ENCODE measurements around the gene PPIL1.

DNA sequence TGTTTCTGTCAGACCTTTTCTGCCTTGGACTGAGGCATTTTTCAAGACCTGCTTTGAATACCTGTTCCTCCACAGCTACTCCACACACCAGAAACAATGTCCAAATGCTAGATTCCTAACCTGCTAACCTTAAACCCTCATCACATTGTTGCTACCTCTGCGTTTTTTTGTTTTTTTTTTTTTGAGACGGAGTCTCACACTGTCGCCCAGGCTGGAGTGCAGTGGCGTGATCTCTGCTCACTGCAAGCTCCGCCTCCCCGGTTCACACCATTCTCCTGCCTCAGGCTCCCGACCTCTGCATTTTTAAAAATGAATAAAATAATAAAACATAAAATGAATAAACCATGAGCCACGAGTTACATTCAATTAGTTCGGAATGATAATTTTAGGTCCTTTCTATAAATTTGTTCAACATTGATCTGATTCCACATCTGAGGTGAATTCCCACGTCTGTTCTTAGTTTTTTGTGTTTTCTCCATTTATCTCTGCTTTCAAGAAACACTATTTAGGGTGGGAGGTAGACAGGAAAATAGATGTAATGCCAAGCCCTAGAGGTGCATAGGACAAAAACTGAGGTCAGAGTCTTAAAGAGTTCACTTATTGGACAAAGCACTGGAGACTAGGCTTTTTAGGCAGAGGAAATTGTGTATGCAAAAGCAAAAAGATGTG is 12.5 kb upstream of the PPIL1 start:
- TF ChIP-seq EP300 (IDR thresholded peaks at IDR 0.05) (no peak), POLR2A (IDR thresholded peaks at IDR 0.05) (no peak), POLR2AphosphoS5 (IDR thresholded peaks at IDR 0.05) (no peak)
- TF ChIP-seq, protein P1, sequence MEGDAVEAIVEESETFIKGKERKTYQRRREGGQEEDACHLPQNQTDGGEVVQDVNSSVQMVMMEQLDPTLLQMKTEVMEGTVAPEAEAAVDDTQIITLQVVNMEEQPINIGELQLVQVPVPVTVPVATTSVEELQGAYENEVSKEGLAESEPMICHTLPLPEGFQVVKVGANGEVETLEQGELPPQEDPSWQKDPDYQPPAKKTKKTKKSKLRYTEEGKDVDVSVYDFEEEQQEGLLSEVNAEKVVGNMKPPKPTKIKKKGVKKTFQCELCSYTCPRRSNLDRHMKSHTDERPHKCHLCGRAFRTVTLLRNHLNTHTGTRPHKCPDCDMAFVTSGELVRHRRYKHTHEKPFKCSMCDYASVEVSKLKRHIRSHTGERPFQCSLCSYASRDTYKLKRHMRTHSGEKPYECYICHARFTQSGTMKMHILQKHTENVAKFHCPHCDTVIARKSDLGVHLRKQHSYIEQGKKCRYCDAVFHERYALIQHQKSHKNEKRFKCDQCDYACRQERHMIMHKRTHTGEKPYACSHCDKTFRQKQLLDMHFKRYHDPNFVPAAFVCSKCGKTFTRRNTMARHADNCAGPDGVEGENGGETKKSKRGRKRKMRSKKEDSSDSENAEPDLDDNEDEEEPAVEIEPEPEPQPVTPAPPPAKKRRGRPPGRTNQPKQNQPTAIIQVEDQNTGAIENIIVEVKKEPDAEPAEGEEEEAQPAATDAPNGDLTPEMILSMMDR (IDR thresholded peaks at IDR 0.05) = no peak
